Mesodermal cell (in vitro differentiated cells): ENCODE measurements around the gene EPS8.

Source experiments
- H3K27ac ChIP-seq: 2 replicates; pipeline ENCODE4 v1.7.0; 2013; ENCODE audit warnings: mild to moderate bottlenecking, low read depth, low read length, moderate library complexity; ENCODE audit not compliant: severe bottlenecking
- H3K36me3 ChIP-seq: 2 replicates; pipeline ENCODE4 v1.7.1; 2013; ENCODE audit warnings: mild to moderate bottlenecking, low read length, moderate library complexity; ENCODE audit not compliant: control insufficient read depth, insufficient read depth
- H3K4me1 ChIP-seq: one replicate; pipeline ENCODE4 v1.7.1; 2013; ENCODE audit warnings: mild to moderate bottlenecking, low read length; ENCODE audit not compliant: insufficient read depth, control insufficient read depth, poor library complexity, severe bottlenecking
- H3K4me3 ChIP-seq: 2 replicates; pipeline ENCODE4 v1.7.0; 2013; ENCODE audit warnings: low read length, control low read depth, mild to moderate bottlenecking; ENCODE audit not compliant: insufficient read depth, poor library complexity, severe bottlenecking; ENCODE audit errors: extremely low read depth
- H3K9me3 ChIP-seq: 2 replicates; pipeline ENCODE4 v1.7.1; 2013; ENCODE audit warnings: mild to moderate bottlenecking, low read length, moderate library complexity; ENCODE audit not compliant: control insufficient read depth
- WGBS, 2 experiments: methylation state at CpG; one replicate each; pipeline ENCODE4 v1.1.5; 2013; ENCODE audit warnings: missing lambda C conversion rate in 2 of 2; ENCODE audit not compliant: insufficient coverage in 2 of 2; 5-methylcytosine and 5-hydroxymethylcytosine counted together

The EPS8 gene

DNA sequence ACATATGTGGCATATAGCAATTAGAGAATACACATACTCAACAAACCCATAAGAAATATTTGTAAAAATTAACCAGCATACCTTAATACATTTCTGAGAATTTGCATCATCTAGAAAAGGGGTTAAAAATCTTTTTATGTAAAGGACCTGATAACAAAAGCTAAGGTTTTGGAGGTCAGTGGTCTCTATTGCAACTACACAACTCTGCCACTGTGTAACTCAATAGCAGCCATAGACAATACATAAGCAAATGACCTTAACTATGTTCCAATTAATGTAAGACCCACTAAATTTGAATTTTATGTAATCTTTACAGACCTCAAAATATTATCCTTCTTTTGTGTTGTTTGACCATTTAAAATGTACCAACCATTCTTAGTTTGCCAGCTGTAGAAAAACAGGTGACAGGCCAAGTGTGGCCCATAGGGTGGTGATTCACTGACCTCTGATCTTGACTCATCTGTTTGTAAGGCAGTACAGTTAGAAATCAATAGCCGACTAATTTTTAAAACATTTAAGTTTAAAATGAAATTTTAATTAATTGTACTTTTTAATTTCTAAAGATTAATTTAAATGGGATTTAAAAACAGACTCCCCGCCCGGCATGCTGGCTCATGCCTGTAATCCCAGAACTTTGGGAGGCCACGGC is 7.4 kb upstream of the EPS8 start:
- 83 to 94% methylated on average over 1 to 3 of the region's 4 CpGs for WGBS, 2 experiments
- Histone ChIP-seq H3K27ac (no peak overlapping the region), H3K4me1 (no peaks in the 10 kb centered on the region)

DNA sequence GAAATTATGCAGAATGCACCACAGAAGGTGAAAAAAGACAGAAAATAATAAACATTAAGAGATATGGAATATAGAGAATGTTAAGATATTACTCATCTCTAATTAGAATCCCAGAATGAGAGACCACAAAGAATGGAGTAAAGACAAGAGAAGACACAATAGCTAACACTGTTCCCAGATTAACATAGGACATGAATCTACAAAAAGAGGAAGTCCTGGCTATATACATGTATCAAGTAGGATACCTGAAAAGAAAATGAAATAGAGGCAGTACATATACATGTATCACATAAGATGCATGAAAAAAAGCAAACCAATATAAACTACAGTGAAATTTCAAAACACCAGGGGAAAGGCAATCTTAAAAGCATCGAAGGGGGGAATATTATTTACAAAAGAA is 5.6 kb upstream of the EPS8 start:
- Histone ChIP-seq H3K27ac (no peak overlapping the region), H3K4me3 (no peak overlapping the region), H3K9me3 (no peaks in the 10 kb centered on the region), H3K36me3 (no peaks in the 10 kb centered on the region), H3K4me1 (no peaks in the 10 kb centered on the region)
- no CpG with 5 or more reads among the region's 1 CpG for WGBS, 2 experiments

More for the DNA sequence above, 7.4 kb upstream of the EPS8 start:
- Histone ChIP-seq H3K36me3 (no peaks in the 10 kb centered on the region), H3K9me3 (no peaks in the 10 kb centered on the region), H3K4me3 (no peak overlapping the region)

- Histone ChIP-seq H3K9me3 (no peaks in the 10 kb centered on the region), H3K36me3 (no peaks in the 10 kb centered on the region), H3K4me3 (no peak overlapping the region), H3K27ac (no peak overlapping the region), H3K4me1 (no peaks in the 10 kb centered on the region)
- 78 to 100% methylated on average over 1 to 2 of the region's 3 CpGs for WGBS, 2 experiments
Measured at GRCh38 chr12:15794196-15794595, 5.0 kb upstream of the EPS8 start.

DNA sequence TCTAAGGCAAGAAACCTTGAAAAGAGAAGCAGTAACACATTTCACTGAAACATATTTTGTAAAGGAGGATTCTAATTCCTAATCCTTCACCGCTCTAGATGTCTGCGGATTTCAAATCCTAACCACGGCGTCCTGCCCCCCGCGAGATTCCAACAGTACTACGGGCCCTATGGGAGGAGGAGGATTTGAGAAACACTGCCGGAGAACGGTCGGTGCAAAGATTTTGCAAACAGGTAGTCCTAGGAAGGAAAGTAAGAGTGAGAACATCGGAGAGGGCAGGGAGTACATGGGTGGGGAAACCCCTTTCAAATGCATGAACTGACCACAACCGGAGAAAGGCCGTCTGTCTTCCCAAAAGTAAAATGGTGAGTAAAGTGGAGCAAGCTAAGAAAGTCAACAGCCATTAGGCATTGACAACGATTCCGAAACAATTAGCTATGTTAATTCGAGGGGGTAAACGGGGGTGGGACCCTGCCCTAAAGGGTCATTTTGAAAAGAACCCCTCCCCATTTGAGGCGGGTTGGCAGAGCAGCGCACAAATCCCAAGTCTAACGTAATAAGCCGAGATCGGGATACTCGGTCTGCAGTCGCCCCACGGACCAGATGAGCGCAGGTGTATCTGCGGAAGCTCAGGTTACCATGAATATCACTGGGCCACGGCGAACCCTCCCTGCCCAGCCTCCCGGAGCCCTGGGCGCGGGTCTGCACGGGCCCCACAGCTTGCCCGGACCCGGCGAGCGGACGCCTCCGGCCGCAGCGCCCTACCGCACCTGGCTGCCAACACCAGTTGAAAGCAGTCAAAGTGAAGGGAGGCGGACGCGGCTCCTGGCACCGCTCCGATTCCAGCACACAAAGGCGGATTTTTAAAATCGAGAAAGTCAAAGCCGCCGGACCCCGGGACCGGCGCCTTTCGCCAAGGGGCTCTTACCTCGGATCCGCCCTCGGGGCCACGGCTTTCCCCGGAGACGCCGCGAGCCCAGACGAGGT is 662 bp downstream of the EPS8 start:
- no peak overlapping the region for H3K27ac ChIP-seq
- WGBS, 2 experiments, result 1% methylated on average over 38 to 50 of the region's 64 CpGs
- no peaks in the 10 kb centered on the region for H3K9me3 ChIP-seq
- H3K4me3 ChIP-seq, result peak overlapping the region; percentile 67
- no peaks in the 10 kb centered on the region for H3K36me3 ChIP-seq
- peaks cover 6% of the 10 kb centered on the region for H3K4me1 ChIP-seq

- WGBS, 2 experiments, result 78 to 84% methylated on average over 1 to 2 of the region's 4 CpGs
- Histone ChIP-seq H3K36me3 (no peaks in the 10 kb centered on the region), H3K4me3 (peak overlapping the region; percentile 67), H3K27ac (no peak overlapping the region), H3K9me3 (no peaks in the 10 kb centered on the region), H3K4me1 (peaks cover 6% of the 10 kb centered on the region)
Measured at GRCh38 chr12:15787778-15788177, 1.4 kb downstream of the EPS8 start.

GRCh38 chr12:15786772-15787171 is 2.4 kb downstream of the EPS8 start:
- Histone ChIP-seq H3K4me1 (peaks cover 6% of the 10 kb centered on the region), H3K4me3 (no peak overlapping the region), H3K36me3 (no peaks in the 10 kb centered on the region), H3K9me3 (no peaks in the 10 kb centered on the region), H3K27ac (no peak overlapping the region)
- no CpG with 5 or more reads among the region's 2 CpGs for WGBS, 2 experiments

GRCh38 chr12:15783288-15783687 is 5.9 kb downstream of the EPS8 start:
- Histone ChIP-seq H3K9me3 (no peaks in the 10 kb centered on the region), H3K4me3 (no peak overlapping the region), H3K27ac (no peak overlapping the region), H3K36me3 (no peaks in the 10 kb centered on the region), H3K4me1 (peaks cover 17% of the 10 kb centered on the region)
- 71 to 100% methylated on average over 1 of the region's 1 CpG for WGBS, 2 experiments

- peaks cover 13% of the 10 kb centered on the region for H3K4me1 ChIP-seq
- WGBS, 2 experiments, result 80 to 98% methylated on average over 1 to 4 of the region's 8 CpGs
- no peaks in the 10 kb centered on the region for H3K9me3 ChIP-seq
- H3K36me3 ChIP-seq, result no peaks in the 10 kb centered on the region
- no peak overlapping the region for H3K4me3 ChIP-seq
- H3K27ac ChIP-seq, result no peak overlapping the region
Measured at GRCh38 chr12:15782667-15783066, 6.5 kb downstream of the EPS8 start.

DNA sequence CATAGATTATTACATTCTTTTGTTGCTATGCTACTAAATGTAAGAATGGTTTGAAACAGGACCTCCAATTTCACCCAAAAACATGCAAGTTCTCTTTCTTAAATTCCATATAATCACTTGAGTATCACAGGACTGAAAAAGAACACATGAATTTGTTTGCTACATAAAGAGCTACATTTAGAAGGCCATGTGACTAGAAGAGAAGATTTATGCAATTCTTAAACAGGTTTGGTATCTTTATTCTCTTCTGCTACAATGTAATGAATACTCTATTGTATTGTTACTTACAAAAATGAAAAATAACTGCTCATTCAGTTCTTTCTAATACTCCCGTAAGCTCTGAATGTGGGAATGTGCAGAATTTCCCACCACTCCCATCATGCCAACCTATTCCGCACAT is 9.3 kb downstream of the EPS8 start:
- H3K27ac ChIP-seq, result no peak overlapping the region

DNA sequence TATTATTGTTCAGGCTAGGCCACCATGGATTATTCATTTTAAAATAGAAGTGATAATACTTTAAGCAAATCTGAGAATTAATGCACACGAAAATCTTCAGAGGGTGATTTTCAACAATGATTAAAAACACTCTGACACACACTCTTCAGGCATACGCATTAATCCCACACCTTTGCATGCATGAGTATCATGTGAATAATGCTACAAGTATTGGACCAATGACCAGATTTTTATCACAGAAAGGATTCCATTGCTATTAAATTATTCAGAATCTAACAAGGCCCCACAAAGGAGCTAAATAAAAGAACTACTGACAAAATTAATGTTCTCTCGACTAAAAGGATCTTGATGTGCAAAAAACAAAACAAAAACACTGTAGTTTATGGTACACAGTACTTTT is 11.1 kb downstream of the EPS8 start:
- Histone ChIP-seq H3K9me3 (no peaks in the 10 kb centered on the region), H3K36me3 (no peaks in the 10 kb centered on the region), H3K4me3 (no peak overlapping the region), H3K4me1 (peaks cover 11% of the 10 kb centered on the region), H3K27ac (no peak overlapping the region)
- WGBS, 2 experiments, result 92% methylated on average over 2 of the region's 3 CpGs; no CpG with 5 or more reads in 1 of the 2 experiments

More for the DNA sequence above, 9.3 kb downstream of the EPS8 start:
- Histone ChIP-seq H3K9me3 (no peaks in the 10 kb centered on the region), H3K36me3 (no peaks in the 10 kb centered on the region), H3K4me3 (no peak overlapping the region), H3K4me1 (peaks cover 11% of the 10 kb centered on the region)
- WGBS, 2 experiments, result 50 to 80% methylated on average over 1 to 2 of the region's 2 CpGs
